ENCODE results near the gene TAS2R42. TPM values are rescaled to one million over a fixed set of nuclear protein-coding genes. Genes with fewer than 3 reads are reported as not detected.

TAS2R42 gene
- total RNA-seq (ENCODE audit: unreplicated experiment): not detected
- long read RNA-seq: 0 reads

- Mint-ChIP-seq H3K36me3 (ENCODE audit: unreplicated experiment) (no peaks in the 10 kb centered on the region), H3K9me3 (ENCODE audit: unreplicated experiment) (no peaks in the 10 kb centered on the region), H3K27me3 (ENCODE audit: unreplicated experiment) (no peaks in the 10 kb centered on the region), H3K4me3 (ENCODE audit: unreplicated experiment) (no peak within 1 kb of the TSS), H3K27ac (ENCODE audit: unreplicated experiment) (no peak within 1 kb of the TSS), H3K4me1 (ENCODE audit: low read depth, unreplicated experiment) (no peaks in the 10 kb centered on the region)
- DNase-seq: no peak
- no peak for TF ChIP-seq CTCF (IDR thresholded peaks at IDR 0.05; ENCODE audit: partially characterized antibody, unreplicated experiment)
Measured at GRCh38 chr12:11186837-11187236, at the start of gene TAS2R42. TSS of gene TAS2R42 (minus strand) at chr12:11186937. CDS start at chr12:11186937, 0 bp downstream.

GRCh38 chr12:11233532-11233931, 46.8 kb upstream of the TAS2R42 start:
- Mint-ChIP-seq H3K36me3 (ENCODE audit: unreplicated experiment) (no peaks in the 10 kb centered on the region), H3K4me3 (ENCODE audit: unreplicated experiment) (no peak overlapping the region), H3K4me1 (ENCODE audit: low read depth, unreplicated experiment) (no peaks in the 10 kb centered on the region), H3K27ac (ENCODE audit: unreplicated experiment) (no peak overlapping the region), H3K9me3 (ENCODE audit: unreplicated experiment) (no peaks in the 10 kb centered on the region), H3K27me3 (ENCODE audit: unreplicated experiment) (no peaks in the 10 kb centered on the region)
- no peak for DNase-seq
- TF ChIP-seq CTCF (IDR thresholded peaks at IDR 0.05; ENCODE audit: partially characterized antibody, unreplicated experiment): no peak

- DNase-seq: peak; percentile 66
- no peak overlapping the region for H3K27ac Mint-ChIP-seq (ENCODE audit: unreplicated experiment)
- no peaks in the 10 kb centered on the region for H3K4me1 Mint-ChIP-seq (ENCODE audit: low read depth, unreplicated experiment)
- no peaks in the 10 kb centered on the region for H3K27me3 Mint-ChIP-seq (ENCODE audit: unreplicated experiment)
- TF ChIP-seq CTCF (IDR thresholded peaks at IDR 0.05; ENCODE audit: partially characterized antibody, unreplicated experiment): peak; percentile 80
- H3K9me3 Mint-ChIP-seq (ENCODE audit: unreplicated experiment): no peaks in the 10 kb centered on the region
- no peak overlapping the region for H3K4me3 Mint-ChIP-seq (ENCODE audit: unreplicated experiment)
- no peaks in the 10 kb centered on the region for H3K36me3 Mint-ChIP-seq (ENCODE audit: unreplicated experiment)
Measured at GRCh38 chr12:11228296-11228879, 41.7 kb upstream of the TAS2R42 start.

GRCh38 chr12:11227373-11227772, 40.6 kb upstream of the TAS2R42 start:
- DNase-seq: no peak
- H3K4me1 Mint-ChIP-seq (ENCODE audit: low read depth, unreplicated experiment): no peaks in the 10 kb centered on the region
- H3K36me3 Mint-ChIP-seq (ENCODE audit: unreplicated experiment): no peaks in the 10 kb centered on the region
- H3K27me3 Mint-ChIP-seq (ENCODE audit: unreplicated experiment): no peaks in the 10 kb centered on the region
- H3K9me3 Mint-ChIP-seq (ENCODE audit: unreplicated experiment): no peaks in the 10 kb centered on the region
- H3K4me3 Mint-ChIP-seq (ENCODE audit: unreplicated experiment): no peak overlapping the region
- no peak for TF ChIP-seq CTCF (IDR thresholded peaks at IDR 0.05; ENCODE audit: partially characterized antibody, unreplicated experiment)
- no peak overlapping the region for H3K27ac Mint-ChIP-seq (ENCODE audit: unreplicated experiment)

GRCh38 chr12:11209113-11209512, 22.4 kb upstream of the TAS2R42 start:
- no peak for DNase-seq
- H3K27me3 Mint-ChIP-seq (ENCODE audit: unreplicated experiment): no peaks in the 10 kb centered on the region
- H3K4me3 Mint-ChIP-seq (ENCODE audit: unreplicated experiment): no peak overlapping the region
- no peak for TF ChIP-seq CTCF (IDR thresholded peaks at IDR 0.05; ENCODE audit: partially characterized antibody, unreplicated experiment)
- H3K36me3 Mint-ChIP-seq (ENCODE audit: unreplicated experiment): peaks cover 2% of the 10 kb centered on the region
- no peak overlapping the region for H3K27ac Mint-ChIP-seq (ENCODE audit: unreplicated experiment)
- no peaks in the 10 kb centered on the region for H3K9me3 Mint-ChIP-seq (ENCODE audit: unreplicated experiment)
- H3K4me1 Mint-ChIP-seq (ENCODE audit: low read depth, unreplicated experiment): no peaks in the 10 kb centered on the region
